Ovary (tissue), 3 donors: Measurements from ENCODE around the gene RASAL2.
"Not testable (repeated sequence)": the region's sequence is repeated elsewhere in the genome, so short reads cannot be mapped to it uniquely, and the experiment has no call there.

ENCODE experiments used
- POLR2A ChIP-seq: fragments of 450-650 bp; IDR thresholded peaks from one replicate; pipeline ENCODE4 v1.6.1; 2017; ENCODE audit warnings: antibody characterized with exemption, mild to moderate bottlenecking, moderate library complexity
- TF ChIP-seq, protein P1 (sequence below), 3 donors: fragments of 450-650 bp in 2 of 3; fragments of 200-600 bp in 1 of 3; IDR thresholded peaks; one replicate each; pipeline versions ENCODE4 v1.5.1 to v1.8.0; 2016 to 2022; ENCODE audit warnings: antibody characterized with exemption in 3 of 3, mild to moderate bottlenecking in 1 of 3
- donor health status: DM: no; HTN: no; CAD: no.

DNA sequence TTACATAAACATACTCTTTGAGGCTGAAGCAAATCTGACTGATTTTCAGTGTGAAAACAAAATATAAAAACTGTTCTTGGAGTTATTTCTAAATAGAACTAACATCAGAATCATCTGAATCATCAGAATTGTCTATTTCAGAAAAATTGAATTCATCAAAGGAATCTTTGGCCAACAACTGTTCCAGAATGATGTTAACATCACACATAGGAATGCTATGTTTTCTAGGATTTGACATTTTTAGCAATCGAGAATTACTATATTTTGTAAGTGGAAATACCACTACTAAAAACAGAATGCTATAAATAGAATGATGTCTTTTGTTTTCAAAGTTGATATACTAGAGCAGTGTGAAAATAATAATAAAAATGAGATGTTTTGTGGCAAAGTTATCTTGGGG, 258.0 kb downstream of the RASAL2 start:
- TF ChIP-seq, protein P1, sequence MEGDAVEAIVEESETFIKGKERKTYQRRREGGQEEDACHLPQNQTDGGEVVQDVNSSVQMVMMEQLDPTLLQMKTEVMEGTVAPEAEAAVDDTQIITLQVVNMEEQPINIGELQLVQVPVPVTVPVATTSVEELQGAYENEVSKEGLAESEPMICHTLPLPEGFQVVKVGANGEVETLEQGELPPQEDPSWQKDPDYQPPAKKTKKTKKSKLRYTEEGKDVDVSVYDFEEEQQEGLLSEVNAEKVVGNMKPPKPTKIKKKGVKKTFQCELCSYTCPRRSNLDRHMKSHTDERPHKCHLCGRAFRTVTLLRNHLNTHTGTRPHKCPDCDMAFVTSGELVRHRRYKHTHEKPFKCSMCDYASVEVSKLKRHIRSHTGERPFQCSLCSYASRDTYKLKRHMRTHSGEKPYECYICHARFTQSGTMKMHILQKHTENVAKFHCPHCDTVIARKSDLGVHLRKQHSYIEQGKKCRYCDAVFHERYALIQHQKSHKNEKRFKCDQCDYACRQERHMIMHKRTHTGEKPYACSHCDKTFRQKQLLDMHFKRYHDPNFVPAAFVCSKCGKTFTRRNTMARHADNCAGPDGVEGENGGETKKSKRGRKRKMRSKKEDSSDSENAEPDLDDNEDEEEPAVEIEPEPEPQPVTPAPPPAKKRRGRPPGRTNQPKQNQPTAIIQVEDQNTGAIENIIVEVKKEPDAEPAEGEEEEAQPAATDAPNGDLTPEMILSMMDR (IDR thresholded peaks at IDR 0.05), result not testable (repeated sequence)
- not testable (repeated sequence) for TF ChIP-seq POLR2A
